ENCODE results near the gene SUGCT.

- TF ChIP-seq CTCF (IDR thresholded peaks at IDR 0.05), result no peak
- TF ChIP-seq EZH2phosphoT487 (IDR thresholded peaks at IDR 0.05; ENCODE audit: borderline replicate concordance, low read depth), result no peak
- no peak for TF ChIP-seq EP300 (IDR thresholded peaks at IDR 0.05; ENCODE audit: borderline replicate concordance in 1 of 2, low read depth in 1 of 2, low read length in 1 of 2)
Observed at GRCh38 chr7:40267583-40267982, 132.8 kb downstream of the SUGCT start.

All from SK-N-SH (cell line).